Esophagus (tissue), 2 donors: ENCODE data around the gene SLC41A1. TPM values are rescaled to one million over a fixed set of nuclear protein-coding genes. Genes with fewer than 3 reads are reported as not detected.

Source experiments
- H3K27ac ChIP-seq, 2 donors: one replicate each; pipeline ENCODE4 v1.5.1; 2013; ENCODE audit warnings: low read depth in 2 of 2, mild to moderate bottlenecking in 2 of 2, inconsistent platforms in 1 of 2, low read length in 1 of 2, moderate library complexity in 1 of 2
- H3K27me3 ChIP-seq, 2 donors: one replicate each; pipeline ENCODE4 v1.6.1; 2013; ENCODE audit warnings: low read length in 2 of 2, control low read depth in 1 of 2, mild to moderate bottlenecking in 1 of 2; ENCODE audit not compliant: insufficient read depth in 2 of 2, control insufficient read depth in 1 of 2
- H3K36me3 ChIP-seq, 2 donors: one replicate each; pipeline ENCODE4 v1.6.1; 2013; ENCODE audit warnings: low read length in 1 of 2; ENCODE audit not compliant: control insufficient read depth in 2 of 2, insufficient read depth in 2 of 2
- H3K4me1 ChIP-seq, 2 donors: one replicate each; pipeline ENCODE4 v1.6.1; 2013; ENCODE audit warnings: low read length in 1 of 2; ENCODE audit not compliant: control insufficient read depth in 2 of 2, insufficient read depth in 2 of 2
- H3K4me3 ChIP-seq, 2 donors: one replicate each; pipeline ENCODE4 v1.5.1; 2013; ENCODE audit warnings: low read length in 2 of 2, mild to moderate bottlenecking in 2 of 2, low read depth in 1 of 2, moderate library complexity in 1 of 2
- H3K9me3 ChIP-seq, 2 donors: one replicate each; pipeline ENCODE4 v1.6.1; 2013; ENCODE audit warnings: mild to moderate bottlenecking in 2 of 2, low read depth in 1 of 2, low read length in 1 of 2, moderate library complexity in 1 of 2; ENCODE audit not compliant: control insufficient read depth in 2 of 2, insufficient read depth in 1 of 2
- WGBS, 2 donors: extraction: QIAGEN DNeasy Blood & Tissue Kit; methylation state at CpG; one replicate each; pipeline ENCODE4 v1.1.7; 2013; 5-methylcytosine and 5-hydroxymethylcytosine counted together
- polyA plus RNA-seq, 2 donors: library from polyadenylated mRNA; stranded (reverse); fragments of 200-250 nt; gene quantifications; one replicate each; pipeline ENCODE4 v1.2.3, GENCODE V29; 2013
- donor health status: healthy with polysubstance abuse.
- donor health status: Bipolar disorder and iron deficiency.

Gene SLC41A1
- polyA plus RNA-seq, 2 donors: 2.6 to 5.0 TPM

DNA sequence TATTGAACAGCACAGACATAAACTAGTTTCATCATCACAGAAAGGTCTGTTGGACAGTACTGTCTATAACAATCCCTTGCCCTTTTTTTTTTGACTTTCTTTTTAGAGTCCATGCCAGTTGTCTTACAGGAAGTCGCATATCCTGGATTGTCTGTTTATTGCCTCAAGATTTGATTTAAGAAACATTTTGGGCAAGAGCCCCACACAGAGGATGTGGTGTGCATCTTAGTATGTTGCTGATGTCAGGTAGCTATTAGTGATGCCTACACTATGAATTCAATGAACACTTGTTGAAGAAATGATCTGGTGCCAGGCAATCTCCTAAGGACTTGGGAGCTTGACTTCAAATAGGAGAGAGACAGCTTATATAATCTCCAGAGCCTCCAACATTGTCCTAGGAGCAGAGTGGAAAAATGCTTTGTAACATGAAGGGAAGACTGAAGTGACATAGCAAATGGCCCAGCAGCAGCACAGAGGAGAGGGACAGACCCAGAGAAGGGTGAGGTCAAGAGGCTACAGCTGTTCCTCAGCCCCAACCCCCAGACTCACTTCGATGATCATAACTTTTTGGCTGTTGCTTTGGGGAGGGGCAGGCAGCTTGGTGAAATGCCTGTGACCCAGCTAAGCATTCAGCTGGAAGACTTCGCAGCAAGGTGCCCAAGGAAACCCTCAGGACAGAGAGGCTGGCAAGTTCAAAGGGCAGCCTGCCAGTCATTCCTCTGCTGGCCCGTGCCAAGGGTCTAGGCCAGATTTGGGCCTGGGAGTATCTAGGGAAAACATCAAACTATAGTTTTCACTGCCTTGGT, 30.2 kb downstream of the SLC41A1 start:
- H3K27ac ChIP-seq: peak overlapping the region in 1 of 2 donors; percentile 6
- H3K36me3 ChIP-seq: no peaks in the 10 kb centered on the region
- H3K27me3 ChIP-seq: no peaks in the 10 kb centered on the region
- H3K4me1 ChIP-seq: peaks cover 2% of the 10 kb centered on the region in 2 donors
- 54 to 67% methylated on average over 4 of the region's 4 CpGs for WGBS, 2 donors
- H3K4me3 ChIP-seq: no peak overlapping the region
- H3K9me3 ChIP-seq: no peaks in the 10 kb centered on the region

- Histone ChIP-seq H3K27me3 (no peaks in the 10 kb centered on the region), H3K27ac (no peak overlapping the region), H3K4me3 (no peak overlapping the region), H3K36me3 (no peaks in the 10 kb centered on the region), H3K4me1 (peaks cover 2% of the 10 kb centered on the region in 2 donors), H3K9me3 (no peaks in the 10 kb centered on the region)
- whole genome bisulfite sequencing, 2 donors: 85 to 94% methylated on average over 5 of the region's 5 CpGs
Measured at GRCh38 chr1:205780335-205780734, 32.7 kb downstream of the SLC41A1 start.

GRCh38 chr1:205777994-205778393, 35.0 kb downstream of the SLC41A1 start:
- Histone ChIP-seq H3K27me3 (no peaks in the 10 kb centered on the region), H3K9me3 (no peaks in the 10 kb centered on the region), H3K4me3 (no peak overlapping the region), H3K27ac (no peak overlapping the region), H3K4me1 (peaks cover 0 to 5% of the 10 kb centered on the region in 2 donors), H3K36me3 (no peaks in the 10 kb centered on the region)
- WGBS, 2 donors: 74 to 90% methylated on average over 2 of the region's 2 CpGs

DNA sequence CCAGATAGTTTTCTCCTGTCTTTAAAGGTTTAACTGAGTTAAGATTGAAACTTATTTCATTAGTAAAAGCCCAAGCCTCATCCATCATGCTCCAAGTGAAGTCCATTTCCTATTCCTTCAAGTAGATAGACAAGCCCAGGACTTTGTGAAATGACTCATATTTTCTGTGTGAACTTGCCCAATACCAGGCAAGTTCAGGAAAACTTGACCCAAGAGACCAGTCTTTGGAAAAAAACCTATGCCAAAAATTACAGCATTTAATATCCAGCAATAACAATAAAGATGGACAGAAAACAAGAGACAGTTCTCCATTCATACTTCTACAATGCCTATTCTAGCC, 37.3 kb downstream of the SLC41A1 start:
- Histone ChIP-seq H3K36me3 (peaks cover 0 to 2% of the 10 kb centered on the region in 2 donors), H3K4me1 (peaks cover 0 to 5% of the 10 kb centered on the region in 2 donors), H3K9me3 (no peaks in the 10 kb centered on the region), H3K27me3 (no peaks in the 10 kb centered on the region), H3K4me3 (no peak overlapping the region), H3K27ac (no peak overlapping the region)

DNA sequence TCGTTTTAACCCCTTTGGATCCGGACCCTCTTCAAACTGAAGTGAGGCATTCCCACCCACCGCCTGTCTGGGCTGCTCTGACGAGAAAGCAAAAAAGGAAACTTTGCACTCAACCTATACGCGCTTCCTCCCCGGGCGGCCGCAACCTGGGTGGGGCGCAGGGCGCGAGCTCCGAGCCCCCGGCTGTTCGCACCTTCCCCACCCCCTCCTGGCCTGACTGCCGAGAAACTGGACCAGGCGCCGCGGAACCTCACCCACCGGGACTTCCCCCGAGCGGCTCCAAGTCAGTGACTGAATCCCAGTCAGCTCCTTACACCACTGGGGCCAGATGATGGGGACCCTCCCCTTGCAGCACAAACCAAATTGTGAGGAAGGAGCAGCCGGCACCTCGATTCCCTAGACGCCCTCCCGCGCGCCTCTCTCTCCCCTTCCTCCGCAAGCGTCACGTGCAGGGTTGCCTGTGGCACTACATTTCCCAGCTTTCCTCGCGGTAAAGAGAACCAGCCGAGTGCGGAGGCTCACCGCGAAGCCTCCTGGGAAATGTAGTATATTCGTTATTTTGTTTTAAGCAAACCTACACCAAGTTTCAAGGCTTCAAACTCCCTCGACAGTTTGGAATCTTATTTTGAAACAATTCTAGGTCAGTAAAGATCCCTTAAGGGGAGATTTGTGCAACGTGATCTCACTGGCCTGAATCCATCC, 37.8 kb downstream of the SLC41A1 start, which contains the start of gene RAB29:
TSS of gene RAB29 (minus strand) at position 468 of the 702 bp plus-strand sequence. CDS start 526 bp downstream, outside the sequence.
- H3K4me3 ChIP-seq: peak within 1 kb of the TSS; percentile 68 to 79

GRCh38 chr1:205774198-205775014, 38.6 kb downstream of the SLC41A1 start:
- peaks cover 0 to 5% of the 10 kb centered on the region in 2 donors for H3K4me1 ChIP-seq
- peaks cover 0 to 2% of the 10 kb centered on the region in 2 donors for H3K36me3 ChIP-seq
- no peaks in the 10 kb centered on the region for H3K27me3 ChIP-seq
- H3K27ac ChIP-seq: peak overlapping the region; percentile 40 to 73
- H3K9me3 ChIP-seq: no peaks in the 10 kb centered on the region
- H3K4me3 ChIP-seq: peak overlapping the region; percentile 68 to 79
- WGBS, 2 donors: 15 to 16% methylated on average over 33 to 36 of the region's 36 CpGs

More for the DNA sequence above, 37.8 kb downstream of the SLC41A1 start, which contains the start of gene RAB29:
- peaks cover 0 to 2% of the 10 kb centered on the region in 2 donors for H3K36me3 ChIP-seq
- H3K27me3 ChIP-seq: no peaks in the 10 kb centered on the region
- peak within 1 kb of the TSS; percentile 40 to 73 for H3K27ac ChIP-seq
- H3K4me1 ChIP-seq: peaks cover 0 to 5% of the 10 kb centered on the region in 2 donors
- WGBS, 2 donors: 0 to 1% methylated on average over 32 to 40 of the region's 40 CpGs
- no peaks in the 10 kb centered on the region for H3K9me3 ChIP-seq

DNA sequence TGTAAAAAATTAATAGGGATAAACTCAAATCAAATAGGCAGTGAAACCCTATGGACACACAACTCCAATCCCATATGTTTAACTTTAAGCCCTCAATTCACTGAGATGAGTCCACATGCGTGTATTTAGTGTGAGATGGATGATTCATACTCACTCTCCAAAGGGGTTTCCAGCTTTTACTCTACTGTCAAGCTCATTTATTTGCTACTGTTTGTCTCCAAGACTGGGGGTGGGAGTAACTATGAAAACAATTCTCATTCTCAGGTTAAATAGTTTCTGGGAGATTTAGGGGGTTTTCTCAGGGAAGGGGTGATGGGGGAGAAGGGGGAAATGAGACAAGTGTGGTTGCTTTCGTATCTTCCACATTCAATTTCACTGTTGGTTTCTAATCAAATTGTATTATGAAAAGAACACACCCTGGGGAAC, 40.4 kb downstream of the SLC41A1 start:
- Histone ChIP-seq H3K4me3 (no peak overlapping the region), H3K4me1 (peaks cover 0 to 5% of the 10 kb centered on the region in 2 donors), H3K27ac (no peak overlapping the region), H3K27me3 (no peaks in the 10 kb centered on the region), H3K36me3 (peaks cover 0 to 2% of the 10 kb centered on the region in 2 donors), H3K9me3 (no peaks in the 10 kb centered on the region)
- 85 to 86% methylated on average over 2 of the region's 2 CpGs for WGBS, 2 donors

GRCh38 chr1:205770618-205771017, 42.4 kb downstream of the SLC41A1 start:
- Histone ChIP-seq H3K27me3 (no peaks in the 10 kb centered on the region), H3K36me3 (peaks cover 0 to 2% of the 10 kb centered on the region in 2 donors), H3K27ac (no peak overlapping the region), H3K4me3 (no peak overlapping the region), H3K4me1 (peaks cover 0 to 5% of the 10 kb centered on the region in 2 donors), H3K9me3 (no peaks in the 10 kb centered on the region)
- WGBS, 2 donors: 66 to 80% methylated on average over 4 of the region's 4 CpGs
